GM23338 (cell line): ENCODE results near the gene NRCAM. TPM values are rescaled to one million over a fixed set of nuclear protein-coding genes. Genes with fewer than 3 reads are reported as not detected.

Experiments used
- ATAC-seq: fragments of 200-7000 bp; cut with Tn5 transposase; 3 replicates; pipeline ENCODE4 v1.9.1; 2020
- DNase-seq: peaks from one replicate; pipeline ENCODE4 v3.0.0-alpha.2; 2015; ENCODE audit warnings: low spot score
- H2AFZ ChIP-seq: fragments of 200-600 bp; sonication (generic); 2 replicates; pipeline ENCODE4 v1.8.0; 2016; ENCODE audit warnings: antibody characterized with exemption, mild to moderate bottlenecking, moderate library complexity
- H3F3A ChIP-seq: fragments of 200-600 bp; sonication (generic); replicated peaks from 2 replicates; pipeline ENCODE4 v1.8.0; 2017; ENCODE audit warnings: antibody characterized with exemption, mixed run types, low read depth
- H3K27ac ChIP-seq: fragments of 200-600 bp; sonication (generic); 2 replicates; pipeline ENCODE4 v1.6.1; 2016; ENCODE audit warnings: low read depth
- H3K27me3 ChIP-seq: fragments of 200-600 bp; sonication (generic); 2 replicates; pipeline ENCODE4 v1.8.0; 2016; ENCODE audit warnings: mild to moderate bottlenecking, mixed run types, moderate library complexity; ENCODE audit not compliant: insufficient read depth
- H3K36me3 ChIP-seq: fragments of 200-600 bp; sonication (generic); 2 replicates; pipeline ENCODE4 v1.8.0; 2016; ENCODE audit warnings: mild to moderate bottlenecking; ENCODE audit not compliant: insufficient read depth
- H3K4me1 ChIP-seq: fragments of 200-600 bp; sonication (generic); 2 replicates; pipeline ENCODE4 v1.8.0; 2016; ENCODE audit warnings: mild to moderate bottlenecking, moderate library complexity; ENCODE audit not compliant: insufficient read depth
- H3K4me2 ChIP-seq: fragments of 200-600 bp; sonication (generic); 2 replicates; pipeline ENCODE4 v1.7.1; 2017; ENCODE audit warnings: mixed run types
- H3K4me3 ChIP-seq: fragments of 200-600 bp; sonication (generic); 2 replicates; pipeline ENCODE4 v1.6.1; 2016; ENCODE audit warnings: mixed run types
- H3K79me2 ChIP-seq: fragments of 200-600 bp; sonication (generic); replicated peaks from 2 replicates; pipeline ENCODE4 v1.8.0; 2017; ENCODE audit warnings: mild to moderate bottlenecking; ENCODE audit not compliant: insufficient read depth
- H3K9me2 ChIP-seq: fragments of 200-600 bp; sonication (generic); 2 replicates; pipeline ENCODE4 v1.8.0; 2017; ENCODE audit not compliant: insufficient read depth
- H4K20me1 ChIP-seq: fragments of 200-600 bp; sonication (generic); replicated peaks from 2 replicates; pipeline ENCODE4 v1.8.0; 2017; ENCODE audit warnings: mild to moderate bottlenecking; ENCODE audit not compliant: insufficient read depth
- H3K27ac Mint-ChIP-seq: 2 replicates; pipeline ENCODE4 v1.8.0; 2020; ENCODE audit warnings: inconsistent platforms, mild to moderate bottlenecking, moderate library complexity, mixed read lengths
- H3K27me3 Mint-ChIP-seq: 3 replicates; pipeline ENCODE4 v1.8.0; 2022; ENCODE audit warnings: low read depth, mild to moderate bottlenecking, moderate library complexity, mixed read lengths, inconsistent platforms; ENCODE audit not compliant: insufficient read depth, poor library complexity
- H3K36me3 Mint-ChIP-seq: 3 replicates; pipeline ENCODE4 v1.8.0; 2021; ENCODE audit warnings: low read depth, mild to moderate bottlenecking, inconsistent platforms, moderate library complexity, mixed read lengths
- H3K4me1 Mint-ChIP-seq: 3 replicates; pipeline ENCODE4 v1.8.0; 2020; ENCODE audit warnings: mild to moderate bottlenecking, inconsistent platforms, mixed read lengths
- H3K4me3 Mint-ChIP-seq: 3 replicates; pipeline ENCODE4 v1.8.0; 2021; ENCODE audit warnings: moderate library complexity, mild to moderate bottlenecking, inconsistent platforms, mixed read lengths
- H3K9me3 Mint-ChIP-seq: 3 replicates; pipeline ENCODE4 v1.8.0; 2020; ENCODE audit warnings: moderate library complexity, mild to moderate bottlenecking, inconsistent platforms, mixed read lengths
- CREB1 ChIP-seq: fragments of 250-450 bp; sonication (Bioruptor Pico); IDR thresholded peaks from 2 replicates; pipeline ENCODE4 v1.5.0; 2020; ENCODE audit warnings: low read depth, mild to moderate bottlenecking, moderate library complexity
- EZH2phosphoT487 ChIP-seq: fragments of 200-600 bp; sonication (generic); IDR thresholded peaks from one replicate; pipeline ENCODE4 v1.8.1; 2018; ENCODE audit warnings: antibody characterized with exemption; ENCODE audit not compliant: unreplicated experiment
- REST ChIP-seq: IDR thresholded peaks from one replicate; pipeline ENCODE4 v1.6.1; 2018; ENCODE audit warnings: antibody characterized with exemption; ENCODE audit not compliant: unreplicated experiment
- STAT1 ChIP-seq: IDR thresholded peaks from one replicate; pipeline ENCODE4 v1.6.1; 2016; ENCODE audit warnings: antibody characterized with exemption; ENCODE audit not compliant: unreplicated experiment
- ZNF114 ChIP-seq: fragments of 250-450 bp; sonication (Bioruptor Pico); IDR thresholded peaks from 2 replicates; pipeline ENCODE4 v1.5.0; 2020; ENCODE audit warnings: mild to moderate bottlenecking, moderate library complexity
- ZNF462 ChIP-seq: fragments of 250-450 bp; sonication (Bioruptor Pico); IDR thresholded peaks from 2 replicates; pipeline ENCODE4 v1.5.0; 2020; ENCODE audit warnings: mild to moderate bottlenecking, moderate library complexity
- polyA plus RNA-seq: library from polyadenylated mRNA; unstranded; fragments of >200 nt; fragmentation: Nextera tagmentation; extraction: Ambion mirVana; gene quantifications from 2 replicates; pipeline ENCODE4 v1.2.1, GENCODE V29; 2016
- total RNA-seq: library from RNA; depleted of rRNA; stranded (reverse); fragments of >200 nt; shearing (Covaris generic); gene quantifications from 2 replicates; pipeline ENCODE4 v1.2.3, GENCODE V29; 2014

The NRCAM gene
- total and polyA plus RNA-seq, 2 experiments from 2014 or later, result 2.5 to 6.8 TPM

GRCh38 chr7:108314049-108314448 is 142.2 kb downstream of the NRCAM start (continued):
- no peak for TF ChIP-seq ZNF462 (CRISPR knock-in tag)
- TF ChIP-seq EZH2phosphoT487, result no peak
- no peak for TF ChIP-seq CREB1 (CRISPR knock-in tag)
- no peak for TF ChIP-seq ZNF114
- TF ChIP-seq STAT1, result no peak

GRCh38 chr7:108313086-108313485 is 143.2 kb downstream of the NRCAM start:
- Mint-ChIP-seq H3K27me3 (peaks cover 2% of the 10 kb centered on the region), H3K36me3 (no peaks in the 10 kb centered on the region), H3K4me3 (no peak overlapping the region), H3K9me3 (no peaks in the 10 kb centered on the region), H3K27ac (no peak overlapping the region), H3K4me1 (peaks cover 21% of the 10 kb centered on the region)
- H3K36me3 ChIP-seq, result no peaks in the 10 kb centered on the region
- no peaks in the 10 kb centered on the region for H3K27me3 ChIP-seq
- H3K4me3 ChIP-seq, result no peak overlapping the region
- no peak overlapping the region for H2AFZ ChIP-seq
- ATAC-seq (peak; percentile 52), DNase-seq (no peak)
- H3K4me2 ChIP-seq, result no peak overlapping the region
- peaks cover 17% of the 10 kb centered on the region for H3K4me1 ChIP-seq
- no peak overlapping the region for H3K27ac ChIP-seq
- no peaks in the 10 kb centered on the region for H4K20me1 ChIP-seq
- H3F3A ChIP-seq, result no peaks in the 10 kb centered on the region
- H3K79me2 ChIP-seq, result no peaks in the 10 kb centered on the region
- no peaks in the 10 kb centered on the region for H3K9me2 ChIP-seq
- peak; percentile 54 for TF ChIP-seq REST
- no peak for TF ChIP-seq EZH2phosphoT487
- no peak for TF ChIP-seq ZNF462 (CRISPR knock-in tag)
